ENCODE measurements around the gene AGPAT3.
A peak's percentile ranks its signal among the peaks of the same experiment; 100 is the strongest.

AGPAT3 gene

GRCh38 chr21:44019568-44019958 is 154.5 kb downstream of the AGPAT3 start:
- Mint-ChIP-seq H3K9me3 (no peaks in the 10 kb centered on the region), H3K4me3 (no peak overlapping the region), H3K27ac (peak overlapping the region; percentile 77)

GRCh38 chr21:44020551-44020950 is 155.5 kb downstream of the AGPAT3 start:
- no peak overlapping the region for H3K4me3 Mint-ChIP-seq
- H3K27me3 Mint-ChIP-seq = no peaks in the 10 kb centered on the region
- peaks cover 17% of the 10 kb centered on the region for H3K36me3 Mint-ChIP-seq (ENCODE audit: low read depth)
- H3K27ac Mint-ChIP-seq = no peak overlapping the region
- H3K9me3 Mint-ChIP-seq = no peaks in the 10 kb centered on the region
- peaks cover 97% of the 10 kb centered on the region for H3K4me1 Mint-ChIP-seq (ENCODE audit: low read depth)

More at GRCh38 chr21:44019568-44019958, 154.5 kb downstream of the AGPAT3 start:
- Mint-ChIP-seq H3K36me3 (ENCODE audit: low read depth) (peaks cover 21% of the 10 kb centered on the region), H3K27me3 (no peaks in the 10 kb centered on the region), H3K4me1 (ENCODE audit: low read depth) (peaks cover 97% of the 10 kb centered on the region)

GRCh38 chr21:44021064-44021463 is 156.0 kb downstream of the AGPAT3 start:
- Mint-ChIP-seq H3K9me3 (no peaks in the 10 kb centered on the region), H3K27me3 (no peaks in the 10 kb centered on the region), H3K4me1 (ENCODE audit: low read depth) (peaks cover 97% of the 10 kb centered on the region), H3K4me3 (no peak overlapping the region), H3K36me3 (ENCODE audit: low read depth) (peaks cover 17% of the 10 kb centered on the region), H3K27ac (peak overlapping the region; percentile 72)

DNA sequence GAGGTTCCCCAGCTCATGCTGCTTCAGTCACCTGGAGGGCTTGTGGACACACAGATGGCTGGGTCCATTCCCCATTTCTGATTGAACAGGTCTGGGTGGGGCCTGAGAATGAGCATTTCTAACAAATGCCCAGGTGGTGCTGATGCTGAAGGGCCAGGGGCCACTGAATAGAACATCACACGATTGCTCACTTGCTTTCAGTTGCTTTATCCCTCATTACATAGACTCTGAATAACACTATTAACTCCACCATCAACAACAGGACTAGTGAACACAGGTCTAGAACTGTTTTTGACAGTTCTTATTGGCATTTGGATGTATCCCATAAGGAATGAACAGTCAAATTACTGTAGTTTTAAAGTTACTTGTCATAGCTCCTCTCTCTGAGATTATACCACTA is 159.2 kb downstream of the AGPAT3 start:
- Mint-ChIP-seq H3K27ac (peak overlapping the region; percentile 42), H3K36me3 (ENCODE audit: low read depth) (peaks cover 16% of the 10 kb centered on the region), H3K4me1 (ENCODE audit: low read depth) (peaks cover 93% of the 10 kb centered on the region), H3K27me3 (no peaks in the 10 kb centered on the region), H3K4me3 (no peak overlapping the region), H3K9me3 (no peaks in the 10 kb centered on the region)

GRCh38 chr21:44024887-44025353 is 159.9 kb downstream of the AGPAT3 start:
- H3K4me3 Mint-ChIP-seq = no peak overlapping the region
- peaks cover 92% of the 10 kb centered on the region for H3K4me1 Mint-ChIP-seq (ENCODE audit: low read depth)
- no peaks in the 10 kb centered on the region for H3K9me3 Mint-ChIP-seq
- no peaks in the 10 kb centered on the region for H3K27me3 Mint-ChIP-seq
- peaks cover 17% of the 10 kb centered on the region for H3K36me3 Mint-ChIP-seq (ENCODE audit: low read depth)
- peak overlapping the region; percentile 88 for H3K27ac Mint-ChIP-seq

GRCh38 chr21:44027607-44028286 is 162.7 kb downstream of the AGPAT3 start:
- Mint-ChIP-seq H3K4me3 (no peak overlapping the region), H3K27ac (peak overlapping the region; percentile 2)

GRCh38 chr21:44028287-44028659 is 163.2 kb downstream of the AGPAT3 start:
- Mint-ChIP-seq H3K27ac (no peak overlapping the region), H3K4me1 (ENCODE audit: low read depth) (peaks cover 71% of the 10 kb centered on the region), H3K4me3 (no peak overlapping the region), H3K9me3 (no peaks in the 10 kb centered on the region), H3K27me3 (no peaks in the 10 kb centered on the region), H3K36me3 (ENCODE audit: low read depth) (peaks cover 31% of the 10 kb centered on the region)

More at GRCh38 chr21:44027607-44028286, 162.7 kb downstream of the AGPAT3 start:
- Mint-ChIP-seq H3K9me3 (no peaks in the 10 kb centered on the region), H3K27me3 (no peaks in the 10 kb centered on the region), H3K4me1 (ENCODE audit: low read depth) (peaks cover 75% of the 10 kb centered on the region), H3K36me3 (ENCODE audit: low read depth) (peaks cover 29% of the 10 kb centered on the region)

- Mint-ChIP-seq H3K27ac (peak overlapping the region; percentile 57), H3K4me1 (ENCODE audit: low read depth) (peaks cover 58% of the 10 kb centered on the region), H3K36me3 (ENCODE audit: low read depth) (peaks cover 38% of the 10 kb centered on the region), H3K9me3 (no peaks in the 10 kb centered on the region), H3K4me3 (no peak overlapping the region), H3K27me3 (no peaks in the 10 kb centered on the region)
These were observed 164.6 kb downstream of the AGPAT3 start for GRCh38 chr21:44029460-44030087.

DNA sequence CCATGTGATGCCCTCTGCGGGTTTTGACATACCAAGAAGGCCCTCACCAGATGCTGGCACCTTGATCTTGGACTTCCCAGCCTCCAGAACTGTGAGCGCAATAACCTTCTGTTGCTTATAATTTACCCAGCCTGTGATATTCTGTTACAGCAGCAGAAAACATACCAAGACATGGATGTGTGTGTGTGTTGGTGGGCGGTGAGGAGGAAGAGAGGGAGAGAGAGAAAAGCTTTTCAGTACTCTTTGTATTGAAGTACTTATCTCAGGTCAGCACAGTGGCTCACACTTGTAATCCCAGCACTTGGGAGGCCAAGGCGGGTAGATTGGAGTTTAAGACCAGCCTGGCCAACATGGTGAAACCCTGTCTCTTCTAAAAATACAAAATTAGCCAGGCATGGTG is 170.2 kb downstream of the AGPAT3 start:
- H3K9me3 Mint-ChIP-seq = no peaks in the 10 kb centered on the region
- no peak overlapping the region for H3K27ac Mint-ChIP-seq
- H3K4me3 Mint-ChIP-seq = no peak overlapping the region
- peaks cover 63% of the 10 kb centered on the region for H3K36me3 Mint-ChIP-seq (ENCODE audit: low read depth)
- H3K27me3 Mint-ChIP-seq = no peaks in the 10 kb centered on the region
- peaks cover 12% of the 10 kb centered on the region for H3K4me1 Mint-ChIP-seq (ENCODE audit: low read depth)

All from stimulated activated naive CD8-positive, alpha-beta T cell treated with anti-CD3 and anti-CD28 coated beads, Interleukin-15, Interleukin-2, amounts not matched to agents 100 ng/mL and 50 ng/mL, for 24 hours (primary cell).